OCI-LY3 (cell line): ENCODE results near the gene MCF2L2.

Experiments used
- CTCF ChIP-seq: fragments of 200-600, 300-600 bp; sonication (generic); IDR thresholded peaks from 2 replicates; pipeline ENCODE4 v1.5.1; 2014; ENCODE audit warnings: antibody characterized with exemption, low read length, low read depth
- EZH2phosphoT487 ChIP-seq: fragments of 200-600 bp; shearing (Covaris generic); IDR thresholded peaks from 2 replicates; pipeline ENCODE4 v1.6.1; 2018; ENCODE audit warnings: antibody characterized with exemption, mixed run types, low read depth

- TF ChIP-seq CTCF: no peak
- no peak for TF ChIP-seq EZH2phosphoT487
Measured at GRCh38 chr3:183259621-183260020, 168.8 kb downstream of the MCF2L2 start.
